OCI-LY3 (cell line): Measurements from ENCODE around the gene MATN1.

Experiments
- H2AFZ ChIP-seq: fragments of 200-600, 300-600 bp; shearing (Covaris generic); 2 replicates; pipeline ENCODE4 v1.6.0; 2014; ENCODE audit warnings: antibody characterized with exemption, low read depth, low read length
- H3K27ac ChIP-seq: fragments of 200-600, 300-600 bp; sonication (generic); 2 replicates; pipeline ENCODE4 v1.5.1; 2014; ENCODE audit warnings: mild to moderate bottlenecking, low read length, moderate library complexity, mixed read lengths
- H3K27me3 ChIP-seq: fragments of 200-600, 300-600 bp; sonication (generic); 2 replicates; pipeline ENCODE4 v1.6.1; 2014; ENCODE audit warnings: low read depth, low read length, mixed read lengths
- H3K36me3 ChIP-seq: fragments of 200-600, 300-600 bp; sonication (generic); replicated peaks from 2 replicates; pipeline ENCODE3; 2014; ENCODE audit warnings: low read depth, low read length, mixed read lengths
- H3K4me1 ChIP-seq: fragments of 300-600, 200-600 bp; sonication (generic); 2 replicates; pipeline ENCODE4 v1.6.1; 2014; ENCODE audit warnings: low read length, mixed read lengths
- H3K4me2 ChIP-seq: fragments of 200-600, 300-600 bp; sonication (generic); 2 replicates; pipeline ENCODE4 v1.6.1; 2014; ENCODE audit warnings: low read length, mixed read lengths
- H3K4me3 ChIP-seq: fragments of 300-600, 200-600 bp; sonication (generic); 2 replicates; pipeline ENCODE4 v1.5.1; 2014; ENCODE audit warnings: antibody characterized with exemption, mild to moderate bottlenecking, low read length, moderate library complexity
- H3K79me2 ChIP-seq: fragments of 300-600, 200-600 bp; shearing (Covaris generic); 2 replicates; pipeline ENCODE4 v1.6.1; 2014; ENCODE audit warnings: mild to moderate bottlenecking, low read length, mixed read lengths
- H3K9ac ChIP-seq: fragments of 300-600, 200-600 bp; shearing (Covaris generic); 2 replicates; pipeline ENCODE4 v1.6.0; 2014; ENCODE audit warnings: mild to moderate bottlenecking, low read length, moderate library complexity
- H3K9me3 ChIP-seq: fragments of 200-600, 300-600 bp; shearing (Covaris generic); 2 replicates; pipeline ENCODE4 v1.6.1; 2014; ENCODE audit warnings: low read length, mixed read lengths; ENCODE audit not compliant: insufficient read depth
- H4K20me1 ChIP-seq: fragments of 200-600, 300-600 bp; sonication (generic); 2 replicates; pipeline ENCODE4 v1.6.1; 2016; ENCODE audit warnings: low read length, mixed read lengths; ENCODE audit not compliant: insufficient read depth
- EZH2phosphoT487 ChIP-seq: fragments of 200-600 bp; shearing (Covaris generic); IDR thresholded peaks from 2 replicates; pipeline ENCODE4 v1.6.1; 2018; ENCODE audit warnings: antibody characterized with exemption, mixed run types, low read depth
- TF ChIP-seq, protein P1 (sequence below): fragments of 200-600, 300-600 bp; sonication (generic); IDR thresholded peaks from 2 replicates; pipeline ENCODE4 v1.5.1; 2014; ENCODE audit warnings: antibody characterized with exemption, low read length, low read depth

Gene MATN1

GRCh38 chr1:30730346-30731108 lies 7.1 kb upstream of the MATN1 start:
- TF ChIP-seq EZH2phosphoT487 = no peak
- TF ChIP-seq, protein P1, sequence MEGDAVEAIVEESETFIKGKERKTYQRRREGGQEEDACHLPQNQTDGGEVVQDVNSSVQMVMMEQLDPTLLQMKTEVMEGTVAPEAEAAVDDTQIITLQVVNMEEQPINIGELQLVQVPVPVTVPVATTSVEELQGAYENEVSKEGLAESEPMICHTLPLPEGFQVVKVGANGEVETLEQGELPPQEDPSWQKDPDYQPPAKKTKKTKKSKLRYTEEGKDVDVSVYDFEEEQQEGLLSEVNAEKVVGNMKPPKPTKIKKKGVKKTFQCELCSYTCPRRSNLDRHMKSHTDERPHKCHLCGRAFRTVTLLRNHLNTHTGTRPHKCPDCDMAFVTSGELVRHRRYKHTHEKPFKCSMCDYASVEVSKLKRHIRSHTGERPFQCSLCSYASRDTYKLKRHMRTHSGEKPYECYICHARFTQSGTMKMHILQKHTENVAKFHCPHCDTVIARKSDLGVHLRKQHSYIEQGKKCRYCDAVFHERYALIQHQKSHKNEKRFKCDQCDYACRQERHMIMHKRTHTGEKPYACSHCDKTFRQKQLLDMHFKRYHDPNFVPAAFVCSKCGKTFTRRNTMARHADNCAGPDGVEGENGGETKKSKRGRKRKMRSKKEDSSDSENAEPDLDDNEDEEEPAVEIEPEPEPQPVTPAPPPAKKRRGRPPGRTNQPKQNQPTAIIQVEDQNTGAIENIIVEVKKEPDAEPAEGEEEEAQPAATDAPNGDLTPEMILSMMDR = no peak
- Histone ChIP-seq H4K20me1 (peaks cover 12% of the 10 kb centered on the region; the same call in 1 of the 2 replicates), H3K27me3 (no peaks in the 10 kb centered on the region), H3K4me3 (no peak overlapping the region), H3K36me3 (peaks cover 25% of the 10 kb centered on the region), H3K9me3 (no peaks in the 10 kb centered on the region), H3K27ac (no peak overlapping the region), H2AFZ (no peak overlapping the region), H3K9ac (no peak overlapping the region), H3K79me2 (no peaks in the 10 kb centered on the region), H3K4me2 (peak overlapping the region; percentile 17; the same call in 1 of the 2 replicates), H3K4me1 (peaks cover 16% of the 10 kb centered on the region)

- Histone ChIP-seq H3K9me3 (no peaks in the 10 kb centered on the region), H3K4me1 (peaks cover 16% of the 10 kb centered on the region), H3K9ac (no peak overlapping the region), H3K27me3 (no peaks in the 10 kb centered on the region), H2AFZ (no peak overlapping the region), H3K36me3 (peaks cover 19% of the 10 kb centered on the region), H3K4me3 (no peak overlapping the region), H3K4me2 (no peak overlapping the region), H4K20me1 (peaks cover 7% of the 10 kb centered on the region; the same call in 1 of the 2 replicates), H3K79me2 (no peaks in the 10 kb centered on the region), H3K27ac (no peak overlapping the region)
- TF ChIP-seq EZH2phosphoT487 = no peak
- TF ChIP-seq, protein P1 = no peak
Measured at GRCh38 chr1:30729901-30730300, 6.5 kb upstream of the MATN1 start.

GRCh38 chr1:30728832-30729638 lies 5.7 kb upstream of the MATN1 start:
- Histone ChIP-seq H3K4me2 (no peak overlapping the region), H3K4me3 (no peak overlapping the region), H3K79me2 (no peaks in the 10 kb centered on the region), H3K9me3 (no peaks in the 10 kb centered on the region), H3K27me3 (no peaks in the 10 kb centered on the region), H3K9ac (no peak overlapping the region), H3K4me1 (peaks cover 16% of the 10 kb centered on the region), H3K27ac (no peak overlapping the region), H3K36me3 (peaks cover 10% of the 10 kb centered on the region), H4K20me1 (peaks cover 4% of the 10 kb centered on the region; the same call in 1 of the 2 replicates), H2AFZ (no peak overlapping the region)
- TF ChIP-seq EZH2phosphoT487 = no peak
- TF ChIP-seq, protein P1 = no peak

DNA sequence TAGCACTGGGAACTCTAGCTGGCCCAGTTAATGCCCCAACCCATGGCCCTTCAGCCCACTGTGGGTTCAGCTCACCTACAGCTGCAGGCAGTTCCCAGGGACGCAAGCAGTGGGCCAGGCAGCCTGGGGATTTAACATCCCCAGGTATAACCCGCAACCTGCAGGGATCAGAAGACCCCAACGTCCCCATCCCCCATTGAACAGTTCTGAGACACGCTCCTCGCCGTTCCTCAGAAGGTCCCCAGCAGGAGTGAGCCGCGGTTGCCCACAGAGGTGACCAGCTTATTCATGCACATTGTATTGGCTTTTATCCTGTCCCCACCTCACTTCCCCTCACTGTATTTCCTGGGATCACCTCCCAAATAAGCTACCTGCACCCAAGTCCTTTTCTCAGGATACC lies 5.0 kb upstream of the MATN1 start:
- no peak overlapping the region for H3K9ac ChIP-seq
- TF ChIP-seq EZH2phosphoT487 = no peak
- TF ChIP-seq, protein P1 = no peak
- H3K27ac ChIP-seq = no peak overlapping the region

More for the DNA sequence above, 5.0 kb upstream of the MATN1 start:
- Histone ChIP-seq H3K9me3 (no peaks in the 10 kb centered on the region), H3K4me1 (peaks cover 16% of the 10 kb centered on the region), H3K4me3 (no peak overlapping the region), H3K79me2 (no peaks in the 10 kb centered on the region), H4K20me1 (peaks cover 4% of the 10 kb centered on the region; the same call in 1 of the 2 replicates), H2AFZ (no peak overlapping the region), H3K36me3 (peaks cover 6% of the 10 kb centered on the region), H3K27me3 (no peaks in the 10 kb centered on the region), H3K4me2 (no peak overlapping the region)
